Measurements from ENCODE around the gene EIF4B.

GRCh38 chr12:52980650-52981423, 25.4 kb upstream of the EIF4B start:
- TF ChIP-seq CTCF (conservative IDR thresholded peaks at IDR 0.05 in 1 of 2, IDR thresholded peaks at IDR 0.05 in 1 of 2; ENCODE audit: extremely low read depth in 1 of 2, insufficient read depth in 1 of 2, low read depth in 1 of 2, low read length in 2 of 2) (peak; percentile 99), EZH2 (IDR thresholded peaks at IDR 0.05; ENCODE audit: borderline replicate concordance, low read length) (no peak)

Data from mammary epithelial cell (primary cell).